GM21528 (cell line): ENCODE measurements around the gene COX19.

Experiments used
- ATAC-seq: cut with Tn5 transposase; IDR thresholded peaks from one replicate; pipeline ENCODE4 v1.9.1; 2021; ENCODE audit warnings: mild to moderate bottlenecking, moderate library complexity; ENCODE audit not compliant: unreplicated experiment, low FRiP score

Gene COX19

DNA sequence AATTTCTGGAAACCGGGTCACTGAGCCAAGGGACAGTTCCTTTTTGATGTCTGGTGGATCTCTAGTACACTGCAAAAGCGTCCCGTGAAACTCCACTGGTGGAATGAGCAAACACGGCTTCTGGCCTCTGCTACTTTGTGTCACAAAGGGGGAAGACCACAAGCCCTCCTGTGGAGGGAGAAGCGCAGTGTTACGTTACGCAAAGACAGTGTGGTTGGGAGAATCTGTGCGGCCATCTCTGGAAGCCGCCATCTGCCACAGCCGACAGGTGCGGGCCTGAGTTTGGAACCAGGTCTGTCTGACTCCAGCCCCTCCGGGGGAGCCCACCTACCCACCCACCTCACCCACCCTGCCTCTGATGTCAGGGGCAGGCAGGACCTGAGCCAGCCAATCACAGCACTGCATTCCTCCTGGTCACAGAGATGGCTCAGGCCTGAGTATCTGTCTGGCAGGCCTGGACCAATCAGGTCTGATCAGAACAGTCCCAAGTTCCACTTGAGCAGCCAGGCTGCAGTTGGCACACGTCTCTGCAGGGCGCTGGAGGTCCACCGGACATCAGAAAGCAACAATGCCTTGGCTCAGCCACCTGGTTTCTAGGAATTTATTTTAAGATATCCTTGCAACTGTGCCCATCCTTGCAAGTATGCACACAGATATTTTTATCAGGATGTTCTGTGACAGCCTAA lies 4.7 kb upstream of the COX19 start:
- ATAC-seq, result no peak

GRCh38 chr7:979151-979550 lies 3.8 kb upstream of the COX19 start:
- ATAC-seq, result no peak

DNA sequence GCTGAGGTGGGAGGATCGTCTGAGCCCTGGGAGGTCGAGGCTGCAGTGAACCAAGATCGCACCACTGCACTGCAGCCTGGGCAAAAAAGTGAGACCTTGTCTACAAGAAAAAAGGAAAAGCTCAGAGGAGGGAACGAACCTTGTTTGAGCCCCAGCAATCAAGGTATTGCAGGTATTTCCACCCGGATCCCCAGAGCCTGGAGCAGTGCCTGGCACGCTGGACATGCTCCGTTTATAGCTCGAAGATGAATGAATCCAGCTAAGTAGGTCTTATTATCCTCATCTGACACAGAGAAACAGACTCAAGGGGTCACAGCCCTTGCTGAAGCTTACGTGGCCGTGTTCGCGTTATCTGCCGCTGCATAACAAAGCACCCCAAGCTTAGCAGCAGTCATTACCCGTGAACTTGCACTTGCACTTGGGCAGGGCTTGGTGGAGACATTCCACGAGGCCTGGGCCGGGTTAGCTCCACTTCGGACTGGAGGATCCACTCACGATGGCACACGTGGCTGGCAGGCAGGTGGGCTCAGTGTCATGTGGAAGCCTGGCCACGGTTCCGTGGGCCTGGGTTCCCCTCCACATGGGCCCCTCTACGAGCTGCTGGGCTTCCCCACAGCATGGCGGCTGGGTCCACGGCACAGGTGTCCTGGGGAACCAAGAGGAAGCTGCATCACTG lies 3.2 kb upstream of the COX19 start:
- ATAC-seq, result no peak

- no peak for ATAC-seq
Observed at GRCh38 chr7:978049-978346, 2.6 kb upstream of the COX19 start.

- no peak for ATAC-seq
Observed at GRCh38 chr7:977326-978048, 2.1 kb upstream of the COX19 start.

- no peak for ATAC-seq
Observed at GRCh38 chr7:976901-977325, 1.6 kb upstream of the COX19 start.

- ATAC-seq, result no peak
Observed at GRCh38 chr7:975702-976473, 539 bp upstream of the COX19 start.

DNA sequence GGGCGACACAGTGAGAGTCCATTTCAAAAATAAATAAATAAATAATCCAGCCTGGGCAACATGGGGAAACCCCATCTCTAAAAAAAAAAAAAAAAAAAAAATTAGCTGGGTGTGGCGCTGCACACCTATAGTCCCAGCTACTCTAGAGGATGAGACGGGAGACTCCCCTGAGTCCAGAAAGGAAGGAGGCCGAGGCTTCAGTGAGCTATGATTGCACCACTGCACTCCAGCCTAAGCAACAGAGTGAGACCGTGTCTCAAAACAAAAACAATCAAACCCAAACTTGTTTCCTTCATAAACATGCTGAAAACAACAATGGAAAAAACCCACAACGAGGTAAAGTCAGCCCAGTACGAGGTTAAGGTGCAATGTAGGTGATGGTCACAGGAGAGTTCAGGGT lies 1.2 kb downstream of the COX19 start:
- no peak for ATAC-seq

- no peak for ATAC-seq
Observed at GRCh38 chr7:973312-973711, 2.0 kb downstream of the COX19 start.

- ATAC-seq, result no peak
Observed at GRCh38 chr7:972676-973309, 2.6 kb downstream of the COX19 start.

DNA sequence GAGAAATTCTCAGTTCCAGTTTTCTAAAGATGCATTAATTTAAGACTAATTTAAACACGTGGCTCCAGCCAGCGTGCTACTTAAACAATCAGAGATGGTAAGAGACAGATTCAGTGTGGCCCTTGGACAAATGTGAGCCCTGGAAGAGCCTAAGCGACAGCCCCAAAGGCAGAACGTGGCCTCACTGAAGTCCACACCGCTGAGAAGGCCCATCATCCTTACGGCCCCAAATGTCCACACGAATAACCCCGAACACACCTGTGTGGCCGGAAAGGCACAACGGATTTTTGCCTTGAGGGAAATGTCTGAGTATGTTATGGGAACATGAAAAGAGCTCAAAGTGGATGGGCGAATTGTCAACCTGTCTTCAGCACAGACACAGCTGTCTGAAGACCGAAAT lies 3.2 kb downstream of the COX19 start:
- ATAC-seq, result no peak

GRCh38 chr7:970744-971143 lies 4.6 kb downstream of the COX19 start:
- no peak for ATAC-seq

GRCh38 chr7:969403-969802 lies 5.9 kb downstream of the COX19 start:
- no peak for ATAC-seq

DNA sequence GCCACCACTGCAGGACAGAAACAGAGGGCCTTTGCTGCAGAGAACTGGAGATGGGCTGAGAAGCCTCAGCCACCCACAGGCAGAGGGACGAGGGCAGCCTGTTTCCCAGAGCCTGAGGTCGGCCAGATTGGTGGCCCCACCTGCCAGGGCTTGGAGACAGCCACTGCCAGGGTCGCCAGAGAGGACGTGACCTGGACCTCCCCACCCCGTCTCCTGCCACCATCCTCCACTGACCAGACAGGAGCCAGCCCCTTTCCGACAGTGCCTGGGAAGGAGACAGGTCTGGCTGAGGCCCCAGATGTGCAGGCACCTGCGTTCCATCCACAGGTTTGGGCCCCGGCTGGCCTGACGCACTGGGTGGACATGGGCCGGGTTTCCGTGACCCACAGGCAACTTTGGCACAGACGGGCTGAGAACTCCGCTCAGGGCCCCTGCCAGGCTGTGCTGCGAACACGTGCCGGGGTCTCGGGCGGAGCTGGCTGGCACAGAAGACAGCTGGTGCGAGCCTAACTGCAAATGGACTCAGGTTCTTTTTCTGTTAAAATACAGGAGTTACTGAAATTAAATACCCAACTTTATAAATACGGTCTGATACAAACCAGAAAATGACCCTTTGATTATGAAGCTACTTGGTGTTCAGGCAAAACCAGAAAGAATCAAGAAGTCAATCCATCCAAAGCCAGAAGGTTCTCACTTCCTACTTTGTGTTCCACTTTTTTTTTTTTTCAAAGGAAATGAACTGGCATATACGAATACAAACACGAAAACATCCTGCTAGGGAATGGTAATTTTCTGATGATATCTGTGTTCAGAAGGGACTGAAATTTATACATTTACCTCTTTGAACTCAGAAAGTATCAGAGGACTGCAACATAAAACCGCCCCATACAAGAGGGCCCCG lies 6.9 kb downstream of the COX19 start:
- ATAC-seq, result no peak

GRCh38 chr7:967361-968082 lies 7.8 kb downstream of the COX19 start:
- ATAC-seq, result no peak

GRCh38 chr7:966291-967069 lies 8.9 kb downstream of the COX19 start:
- no peak for ATAC-seq

- no peak for ATAC-seq
Observed at GRCh38 chr7:964401-965231, 10.7 kb downstream of the COX19 start.
